GM23248 (cell line): Measurements from ENCODE around the gene LHFPL2.

Source experiments
- EZH2 ChIP-seq: fragments of 200-600 bp; sonication (generic); IDR thresholded peaks from 2 replicates; pipeline ENCODE4 v1.6.1; 2018; ENCODE audit warnings: antibody characterized with exemption, mild to moderate bottlenecking; ENCODE audit not compliant: insufficient read depth, poor library complexity, severe bottlenecking
- EZH2phosphoT487 ChIP-seq: fragments of 200-600 bp; sonication (generic); IDR thresholded peaks from 2 replicates; pipeline ENCODE4 v1.6.1; 2018; ENCODE audit warnings: antibody characterized with exemption, moderate library complexity, mild to moderate bottlenecking, low read depth; ENCODE audit not compliant: insufficient read depth

- TF ChIP-seq EZH2: no peak
- TF ChIP-seq EZH2phosphoT487: no peak
Observed at GRCh38 chr5:78660401-78660800, 11.8 kb upstream of the LHFPL2 start.
